SH-SY5Y (cell line): ENCODE data around the gene DUSP14.

ENCODE experiments used
- GATA2 ChIP-seq: IDR thresholded peaks from 2 replicates; pipeline ENCODE4 v1.6.1; 2011; ENCODE audit warnings: mild to moderate bottlenecking, low read depth, low read length
- GATA3 ChIP-seq: IDR thresholded peaks from 2 replicates; pipeline ENCODE4 v1.6.1; 2011; ENCODE audit warnings: low read depth, mild to moderate bottlenecking, low read length, moderate library complexity

DNA sequence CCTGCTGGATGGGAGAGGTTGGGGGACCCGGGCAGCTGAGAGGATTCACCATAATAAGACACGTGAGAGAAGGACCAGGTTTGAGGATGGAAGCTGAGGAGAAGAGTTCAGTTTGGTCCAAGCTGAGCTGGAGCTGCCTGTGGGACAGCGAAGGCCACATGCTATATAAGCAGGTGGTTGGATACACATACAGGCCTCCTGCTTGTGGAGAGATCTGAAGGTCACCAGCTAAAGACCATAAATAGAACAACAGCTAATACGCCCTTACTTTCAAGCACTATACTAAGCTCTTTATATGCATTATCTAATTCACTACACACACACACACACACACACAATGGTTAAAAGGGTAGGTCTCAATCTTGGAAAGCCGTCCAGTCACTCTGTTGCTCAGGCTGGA, 32.1 kb downstream of the DUSP14 start:
- TF ChIP-seq GATA3 = no peak
- no peak for TF ChIP-seq GATA2
